Measurements from ENCODE around the gene LAMTOR3.

DNA sequence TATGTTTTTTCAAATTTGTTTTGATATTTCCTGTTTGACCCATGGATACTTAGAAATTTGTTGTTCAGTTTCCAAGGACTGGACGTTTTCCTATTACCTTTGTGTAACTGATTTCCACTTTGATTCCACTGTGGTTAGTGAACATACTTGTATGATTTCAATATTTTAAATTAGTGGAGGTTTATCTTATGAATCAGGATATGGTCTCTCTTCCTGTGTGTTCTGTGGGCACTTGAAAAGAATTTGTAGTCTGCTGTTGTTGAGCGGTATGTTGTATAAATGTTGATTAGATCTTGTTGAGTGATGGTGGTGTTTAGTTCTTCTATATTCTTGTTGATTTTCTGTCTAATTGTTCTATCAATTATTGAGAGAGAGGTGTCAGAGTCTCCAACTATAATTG is 21.2 kb upstream of the LAMTOR3 start:
- TF ChIP-seq, protein P1, sequence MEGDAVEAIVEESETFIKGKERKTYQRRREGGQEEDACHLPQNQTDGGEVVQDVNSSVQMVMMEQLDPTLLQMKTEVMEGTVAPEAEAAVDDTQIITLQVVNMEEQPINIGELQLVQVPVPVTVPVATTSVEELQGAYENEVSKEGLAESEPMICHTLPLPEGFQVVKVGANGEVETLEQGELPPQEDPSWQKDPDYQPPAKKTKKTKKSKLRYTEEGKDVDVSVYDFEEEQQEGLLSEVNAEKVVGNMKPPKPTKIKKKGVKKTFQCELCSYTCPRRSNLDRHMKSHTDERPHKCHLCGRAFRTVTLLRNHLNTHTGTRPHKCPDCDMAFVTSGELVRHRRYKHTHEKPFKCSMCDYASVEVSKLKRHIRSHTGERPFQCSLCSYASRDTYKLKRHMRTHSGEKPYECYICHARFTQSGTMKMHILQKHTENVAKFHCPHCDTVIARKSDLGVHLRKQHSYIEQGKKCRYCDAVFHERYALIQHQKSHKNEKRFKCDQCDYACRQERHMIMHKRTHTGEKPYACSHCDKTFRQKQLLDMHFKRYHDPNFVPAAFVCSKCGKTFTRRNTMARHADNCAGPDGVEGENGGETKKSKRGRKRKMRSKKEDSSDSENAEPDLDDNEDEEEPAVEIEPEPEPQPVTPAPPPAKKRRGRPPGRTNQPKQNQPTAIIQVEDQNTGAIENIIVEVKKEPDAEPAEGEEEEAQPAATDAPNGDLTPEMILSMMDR (IDR thresholded peaks at IDR 0.05): no peak
- no peak for TF ChIP-seq POLR2A (IDR thresholded peaks at IDR 0.05)
